ENCODE measurements around the gene FMN1.

FMN1 gene

GRCh38 chr15:33197636-33198035 is 3.1 kb upstream of the FMN1 start:
- no peak for DNase-seq

- no peak for DNase-seq
Measured at GRCh38 chr15:33194237-33194636, 277 bp downstream of the FMN1 start.

GRCh38 chr15:33191591-33191990 is 2.9 kb downstream of the FMN1 start:
- DNase-seq: no peak

- DNase-seq: no peak
Measured at GRCh38 chr15:33190539-33190938, 4.0 kb downstream of the FMN1 start.

- no peak for DNase-seq
Measured at GRCh38 chr15:33188641-33189257, 5.8 kb downstream of the FMN1 start.

- no peak for DNase-seq
Measured at GRCh38 chr15:33188159-33188558, 6.4 kb downstream of the FMN1 start.

GRCh38 chr15:33183334-33183733 is 11.2 kb downstream of the FMN1 start:
- DNase-seq: no peak

GRCh38 chr15:33182926-33183325 is 11.6 kb downstream of the FMN1 start:
- DNase-seq: no peak

- DNase-seq: no peak
Measured at GRCh38 chr15:33182278-33182905, 12.1 kb downstream of the FMN1 start.

- no peak for DNase-seq
Measured at GRCh38 chr15:33179874-33180273, 14.6 kb downstream of the FMN1 start.

GRCh38 chr15:33171202-33171601 is 23.3 kb downstream of the FMN1 start:
- no peak for DNase-seq

GRCh38 chr15:33169625-33170024 is 24.9 kb downstream of the FMN1 start:
- no peak for DNase-seq

GRCh38 chr15:33168444-33168843 is 26.1 kb downstream of the FMN1 start:
- no peak for DNase-seq

GRCh38 chr15:33163816-33164215 is 30.7 kb downstream of the FMN1 start:
- DNase-seq: no peak

- DNase-seq: no peak
Measured at GRCh38 chr15:33161209-33161608, 33.3 kb downstream of the FMN1 start.

GRCh38 chr15:33160581-33161165 is 33.8 kb downstream of the FMN1 start:
- no peak for DNase-seq

GRCh38 chr15:33159726-33160453 is 34.6 kb downstream of the FMN1 start:
- no peak for DNase-seq

GRCh38 chr15:33158366-33158765 is 36.1 kb downstream of the FMN1 start:
- no peak for DNase-seq

- DNase-seq: no peak
Measured at GRCh38 chr15:33157371-33158037, 37.0 kb downstream of the FMN1 start.

- DNase-seq: no peak
Measured at GRCh38 chr15:33155691-33156420, 38.7 kb downstream of the FMN1 start.

GRCh38 chr15:33154351-33155166 is 40.0 kb downstream of the FMN1 start:
- no peak for DNase-seq

GRCh38 chr15:33153548-33153947 is 41.0 kb downstream of the FMN1 start:
- DNase-seq: no peak

All from NCI-H345 (cell line).